Measurements from ENCODE around the gene SKIC8.

Gene SKIC8

GRCh38 chr15:78299101-78299930 lies at the start of gene SKIC8:
Gene SKIC8 (minus strand): TSS chr15:78299609. CDS start chr15:78295686, 3,923 bp downstream.
- peak within 1 kb of the TSS; percentile 74 to 98 (median 89) for H3K4me3 ChIP-seq
- H3K27ac ChIP-seq = peak within 1 kb of the TSS in 20 of 21 experiments; percentile 20 to 93 (median 84)

GRCh38 chr15:78347586-78348543 lies 48.5 kb upstream of the SKIC8 start:
- no peak overlapping the region for H3K27ac ChIP-seq

DNA sequence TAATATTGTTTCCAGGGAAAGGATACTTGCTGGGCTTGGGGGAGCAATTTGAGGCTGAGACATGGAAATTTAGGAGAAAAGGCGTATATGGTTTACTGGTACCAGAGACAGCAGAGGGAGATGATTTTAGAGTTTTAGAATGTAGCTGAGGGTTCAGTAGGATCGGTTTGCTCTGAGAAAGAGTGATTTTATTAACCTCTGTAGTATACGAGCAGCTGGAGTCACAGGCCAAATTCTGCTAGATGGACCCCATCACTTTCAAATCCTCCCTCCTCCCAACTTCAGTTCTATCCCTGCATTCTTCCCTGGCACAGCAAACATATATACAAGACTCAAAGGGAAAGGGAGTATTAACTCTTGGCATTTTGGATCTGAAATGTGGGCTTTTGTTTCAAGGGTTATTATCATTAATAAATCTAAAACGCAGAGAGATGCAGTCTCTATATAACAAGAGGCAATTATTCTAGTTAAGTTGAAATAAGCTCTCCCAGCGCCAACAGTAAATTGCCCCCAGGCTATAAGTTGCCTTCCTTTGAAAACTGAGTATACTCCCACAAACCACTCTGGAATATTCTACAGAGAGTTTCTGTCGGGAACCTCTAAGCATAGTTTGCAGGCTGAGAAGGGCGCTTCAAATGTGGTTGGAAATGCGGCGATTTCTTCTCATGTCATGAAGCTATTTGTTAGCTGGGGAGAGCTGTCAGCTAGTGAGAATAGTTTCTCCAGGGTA lies 46.2 kb upstream of the SKIC8 start:
- Histone ChIP-seq H3K4me3 (no peak overlapping the region), H3K27ac (no peak overlapping the region)

More at GRCh38 chr15:78347586-78348543, 48.5 kb upstream of the SKIC8 start:
- no peak overlapping the region for H3K4me3 ChIP-seq

GRCh38 chr15:78343276-78344060 lies 44.1 kb upstream of the SKIC8 start:
- Histone ChIP-seq H3K27ac (no peak overlapping the region), H3K4me3 (no peak overlapping the region)

- Histone ChIP-seq H3K4me3 (no peak overlapping the region), H3K27ac (no peak overlapping the region)
Measured at GRCh38 chr15:78342021-78342420, 42.6 kb upstream of the SKIC8 start.

- Histone ChIP-seq H3K27ac (no peak overlapping the region), H3K4me3 (peak overlapping the region in 2 of 7 experiments; percentile 35 to 39)
Measured at GRCh38 chr15:78341057-78341987, 41.9 kb upstream of the SKIC8 start.

GRCh38 chr15:78340231-78341056 lies 41.0 kb upstream of the SKIC8 start, which contains the start of gene CRABP1:
Gene CRABP1 (plus strand): TSS chr15:78340353. CDS start chr15:78340429, 76 bp downstream.
- no peak within 1 kb of the TSS for H3K27ac ChIP-seq

GRCh38 chr15:78339559-78339958 lies 40.1 kb upstream of the SKIC8 start:
- Histone ChIP-seq H3K4me3 (no peak overlapping the region), H3K27ac (no peak overlapping the region)

More at GRCh38 chr15:78340231-78341056, 41.0 kb upstream of the SKIC8 start, which contains the start of gene CRABP1:
- peak within 1 kb of the TSS in 3 of 7 experiments; percentile 18 to 39 (median 35) for H3K4me3 ChIP-seq

- Histone ChIP-seq H3K4me3 (no peak overlapping the region), H3K27ac (no peak overlapping the region)
Measured at GRCh38 chr15:78338781-78339180, 39.4 kb upstream of the SKIC8 start.

DNA sequence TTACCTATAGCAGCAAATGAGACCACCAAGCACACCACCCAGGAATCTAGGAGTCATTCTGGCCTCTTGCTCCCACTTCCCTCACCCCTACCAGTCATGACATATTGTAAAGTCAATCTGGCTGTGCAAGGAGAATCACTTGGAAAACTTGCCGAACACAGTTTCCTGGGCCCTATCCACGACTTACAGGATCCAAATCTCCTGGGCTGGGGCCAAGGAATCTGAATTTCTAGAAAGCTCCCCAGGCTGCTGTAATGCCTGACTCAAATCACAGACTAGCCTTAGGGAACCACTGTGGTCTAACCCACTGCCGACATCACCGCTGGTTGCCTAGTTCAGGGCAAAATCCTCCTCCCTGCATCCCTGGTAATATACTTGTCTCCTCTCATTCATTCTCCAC lies 36.6 kb upstream of the SKIC8 start:
- H3K27ac ChIP-seq = no peak overlapping the region
- no peak overlapping the region for H3K4me3 ChIP-seq

DNA sequence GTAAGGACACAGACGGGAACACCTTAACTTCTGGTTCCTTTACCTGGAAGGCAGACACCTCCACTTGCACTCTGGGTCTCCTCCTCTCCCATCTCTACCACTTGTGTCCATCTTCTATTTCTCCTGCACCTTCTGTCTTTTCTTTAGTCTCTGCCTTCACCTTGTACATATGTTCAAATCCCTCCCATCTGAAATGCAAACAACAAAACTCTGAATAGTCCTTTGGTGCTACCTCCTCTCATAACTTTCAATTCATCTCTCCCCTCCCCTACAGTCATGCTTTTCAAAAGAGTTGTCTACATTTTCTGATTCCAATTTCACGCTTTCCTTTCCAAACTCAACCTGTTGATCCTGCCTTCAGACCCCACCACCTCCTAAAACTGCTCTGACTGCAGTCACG lies 35.4 kb upstream of the SKIC8 start:
- Histone ChIP-seq H3K27ac (no peak overlapping the region), H3K4me3 (no peak overlapping the region)

DNA sequence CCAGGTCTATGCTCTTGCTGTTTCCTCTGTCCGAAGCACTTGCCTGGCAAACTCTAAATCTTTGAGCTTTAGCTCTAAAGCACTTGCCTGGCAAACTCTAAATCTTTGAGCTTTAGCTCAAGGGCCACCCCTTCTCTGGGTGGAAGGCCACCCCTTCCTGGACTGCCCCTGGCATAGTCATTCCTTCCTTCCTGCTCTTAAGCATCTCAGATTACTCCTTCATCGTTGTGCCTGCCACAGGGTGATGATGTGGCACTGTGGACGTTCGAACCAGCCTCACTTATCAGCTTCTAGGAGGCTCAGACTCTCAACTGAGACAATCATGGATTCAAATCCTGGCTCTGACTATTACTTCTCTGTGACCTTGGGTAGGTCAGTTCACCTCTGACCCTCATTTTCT lies 30.2 kb upstream of the SKIC8 start:
- no peak overlapping the region for H3K27ac ChIP-seq
- no peak overlapping the region for H3K4me3 ChIP-seq

DNA sequence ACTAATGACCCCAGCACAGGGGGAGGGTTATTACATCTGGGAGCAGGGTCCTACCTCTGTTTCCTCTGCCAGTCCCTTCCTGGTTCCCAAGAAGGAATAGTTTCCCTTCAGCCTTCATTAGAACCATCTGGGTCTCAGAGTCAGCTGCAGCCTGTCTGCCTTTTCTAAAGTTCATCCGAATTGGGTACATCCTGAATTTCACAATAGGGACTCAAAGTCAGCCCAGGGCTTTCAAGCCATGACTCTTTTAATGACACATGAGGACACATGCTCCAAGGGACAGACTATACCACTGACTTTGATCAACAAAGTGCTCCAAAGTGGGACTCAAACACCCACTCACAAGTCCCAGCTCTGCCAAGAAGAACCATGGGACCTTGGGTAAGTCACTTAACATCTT lies 28.1 kb upstream of the SKIC8 start:
- peak overlapping the region in 3 of 21 experiments; percentile 8 to 23 (median 20) for H3K27ac ChIP-seq
- no peak overlapping the region for H3K4me3 ChIP-seq

- Histone ChIP-seq H3K4me3 (no peak overlapping the region), H3K27ac (peak overlapping the region in 4 of 21 experiments; percentile 10 to 44 (median 28))
Measured at GRCh38 chr15:78325092-78325843, 25.9 kb upstream of the SKIC8 start.

GRCh38 chr15:78324144-78324543 lies 24.7 kb upstream of the SKIC8 start:
- Histone ChIP-seq H3K27ac (no peak overlapping the region), H3K4me3 (no peak overlapping the region)

- H3K27ac ChIP-seq = no peak overlapping the region
- no peak overlapping the region for H3K4me3 ChIP-seq
Measured at GRCh38 chr15:78323693-78324092, 24.3 kb upstream of the SKIC8 start.

Data from skin epidermis (tissue), 12 donors.